HuH-7.5 (cell line): ENCODE measurements around the gene CCL3.
"Not testable (repeated sequence)": the region's sequence is repeated elsewhere in the genome, so short reads cannot be mapped to it uniquely, and the experiment has no call there.

Source experiments
- DNase-seq: peaks from one replicate; pipeline ENCODE4 v3.0.0; 2011; ENCODE audit warnings: low spot score

Gene CCL3

DNA sequence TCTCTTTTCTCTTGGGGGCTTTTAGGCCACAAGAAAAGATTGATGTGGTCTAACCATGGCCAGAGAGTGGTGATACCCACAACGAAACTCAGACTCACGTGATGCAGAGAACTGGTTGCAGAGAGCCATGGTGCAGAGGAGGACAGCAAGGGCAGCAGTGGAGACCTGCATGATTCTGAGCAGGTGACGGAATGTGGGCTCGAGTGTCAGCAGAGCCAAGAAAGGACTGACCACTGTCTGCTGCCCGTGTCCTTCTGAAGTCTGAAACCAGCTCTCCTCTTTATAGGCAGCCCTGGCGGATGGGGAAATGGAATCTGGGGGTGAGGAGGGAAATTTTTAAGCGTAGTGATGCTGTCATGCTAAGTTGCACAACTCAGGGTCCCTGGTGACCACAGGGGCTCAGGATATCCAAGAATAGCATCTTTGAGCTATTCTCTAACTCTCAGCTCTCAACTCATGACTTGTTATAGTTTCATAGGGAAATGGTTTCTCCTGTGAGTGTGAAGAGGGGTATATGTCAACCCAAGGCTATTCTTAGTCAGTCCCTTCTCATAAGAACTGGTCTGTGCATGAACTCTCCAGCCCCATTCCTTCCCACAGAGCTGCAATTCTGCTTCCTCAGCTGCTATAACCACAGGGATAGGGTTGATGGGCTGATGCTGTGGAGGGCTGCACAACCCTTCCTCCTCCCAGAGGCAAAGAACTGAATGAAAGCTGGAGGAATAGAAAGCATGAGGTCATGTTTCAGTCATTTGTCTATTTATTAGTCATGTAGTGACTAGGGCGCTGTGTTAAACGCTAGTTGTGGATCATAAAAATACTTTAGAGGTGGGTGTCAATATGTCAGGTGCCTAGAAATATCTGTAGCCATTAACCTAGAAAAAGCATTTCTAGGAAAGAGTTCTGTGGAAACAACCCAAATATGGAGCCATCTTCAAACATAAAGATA lies at the start of gene CCL3:
CCL3 (minus strand) TSS at position 256 of the 949 bp plus-strand sequence; CDS start at position 171, 85 bp downstream.
- DNase-seq, result no peak

DNA sequence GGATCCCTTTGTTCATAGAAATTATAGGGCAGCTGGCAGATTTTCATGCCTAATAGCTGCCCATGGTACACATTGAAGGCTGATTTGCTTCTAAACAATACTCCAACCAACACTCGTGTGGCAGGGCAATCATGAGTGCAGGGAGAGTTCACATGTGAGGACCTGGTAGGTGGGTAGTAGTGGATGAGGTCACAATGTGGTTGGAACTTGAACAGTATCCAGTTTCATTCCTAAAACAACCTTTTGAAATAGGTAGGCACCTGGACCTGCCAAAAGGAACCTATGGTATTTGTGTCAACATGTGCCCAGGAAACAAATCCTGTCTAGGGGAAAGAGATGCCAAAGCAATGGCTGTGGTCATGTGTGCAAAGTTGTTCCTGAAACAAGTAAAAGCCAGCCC lies 46.5 kb upstream of the CCL3 start:
- DNase-seq, result no peak

- no peak for DNase-seq
These were observed 46.1 kb upstream of the CCL3 start for GRCh38 chr17:36136036-36136435.

- DNase-seq, result no peak
These were observed 45.5 kb upstream of the CCL3 start for GRCh38 chr17:36135465-36135864.

DNA sequence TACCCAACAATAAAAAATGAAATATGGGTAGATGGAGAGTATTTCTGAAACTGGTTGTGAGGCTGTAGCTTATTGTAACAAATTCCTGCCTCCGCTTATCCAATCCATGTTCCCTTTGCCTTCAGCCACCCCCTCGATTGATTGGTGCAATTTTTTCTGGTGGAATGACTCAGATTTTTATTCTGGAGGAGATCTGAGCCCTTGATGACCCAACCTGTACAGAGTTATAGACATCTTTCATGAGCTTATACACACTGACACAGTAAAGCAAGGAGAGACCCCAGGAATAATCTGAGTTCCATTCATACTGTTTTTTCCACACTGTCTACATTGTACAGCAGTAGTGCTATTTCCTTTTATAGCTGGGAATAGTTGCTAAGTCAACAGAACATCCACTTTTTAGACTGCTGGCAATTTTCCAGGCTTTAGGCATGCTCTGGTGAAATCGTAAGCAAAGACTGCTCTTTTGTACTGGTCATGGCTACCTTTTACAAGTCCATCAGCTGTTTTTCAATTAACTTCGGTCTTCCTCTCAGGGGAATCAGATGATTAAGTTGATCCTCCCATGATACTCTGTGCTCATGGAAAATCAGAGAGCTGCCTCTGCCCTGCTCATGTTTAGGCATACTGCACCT lies 43.8 kb upstream of the CCL3 start:
- peak; percentile 16 for DNase-seq

GRCh38 chr17:36132421-36132831 lies 42.5 kb upstream of the CCL3 start:
- no peak for DNase-seq

DNA sequence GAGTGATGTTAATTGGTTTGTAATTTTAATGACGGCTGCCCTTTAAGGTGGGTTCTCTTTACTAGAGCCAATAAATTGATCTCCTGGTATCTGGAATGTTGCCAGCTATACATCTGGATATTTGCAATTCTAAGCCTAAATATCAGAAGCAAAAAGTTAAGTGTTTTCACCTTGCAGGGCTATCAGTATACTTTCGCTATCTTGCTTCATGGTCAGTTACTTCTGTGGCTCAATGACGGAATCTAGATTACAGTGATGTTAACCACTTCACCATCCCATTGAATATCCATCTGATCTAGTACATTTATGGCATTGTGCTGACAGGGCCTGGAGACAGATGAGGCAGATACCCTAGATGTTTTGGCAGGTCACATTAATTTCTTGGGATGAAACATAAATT lies 42.0 kb upstream of the CCL3 start:
- no peak for DNase-seq

DNA sequence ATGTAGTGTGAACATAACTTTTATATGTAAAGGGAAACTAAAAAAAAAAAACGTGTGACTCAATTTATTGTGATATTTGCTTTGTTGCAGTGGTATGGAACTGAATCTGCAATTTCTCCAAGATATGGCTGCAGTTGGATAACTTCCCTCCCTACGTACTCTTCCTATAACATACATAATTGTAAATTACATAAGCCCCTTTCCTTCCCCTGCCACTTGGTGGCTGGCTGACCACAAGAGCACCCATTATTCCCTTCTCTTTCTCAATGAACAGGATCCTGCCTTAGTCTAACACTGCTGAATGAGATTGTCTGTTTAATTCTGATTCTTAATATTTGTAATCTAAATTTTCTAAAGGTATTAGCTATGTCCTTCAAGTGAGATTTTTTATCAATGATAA lies 41.5 kb upstream of the CCL3 start:
- no peak for DNase-seq

- no peak for DNase-seq
These were observed 40.4 kb upstream of the CCL3 start for GRCh38 chr17:36130346-36130745.

GRCh38 chr17:36129616-36130015 lies 39.7 kb upstream of the CCL3 start:
- no peak for DNase-seq

DNA sequence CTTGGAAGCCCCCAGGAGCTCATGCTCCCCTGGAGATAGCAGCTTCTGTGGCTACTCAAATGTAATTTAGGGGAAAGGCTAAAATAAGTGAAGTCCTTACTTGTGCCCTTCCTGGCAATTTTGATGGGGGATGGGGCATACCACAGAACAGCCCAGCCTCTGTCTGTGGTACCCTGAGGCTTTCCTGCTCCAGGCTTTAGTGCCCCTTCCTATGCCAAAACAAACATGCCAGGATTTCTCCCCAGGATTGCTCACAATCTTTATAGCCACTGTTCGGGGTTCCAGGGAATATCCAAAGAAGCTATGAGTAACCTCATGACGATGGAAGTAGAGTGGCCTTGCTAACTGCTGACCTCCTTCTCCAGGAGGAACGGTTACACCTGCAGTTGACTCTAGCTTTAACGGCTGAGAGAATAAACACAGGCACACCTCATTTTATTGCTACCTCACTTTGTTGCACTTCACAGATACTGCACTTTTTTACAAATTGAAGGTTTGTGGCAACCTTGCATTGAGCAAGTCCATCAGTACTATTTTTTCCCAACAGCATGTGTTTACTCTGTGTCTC lies 38.6 kb upstream of the CCL3 start:
- no peak for DNase-seq

DNA sequence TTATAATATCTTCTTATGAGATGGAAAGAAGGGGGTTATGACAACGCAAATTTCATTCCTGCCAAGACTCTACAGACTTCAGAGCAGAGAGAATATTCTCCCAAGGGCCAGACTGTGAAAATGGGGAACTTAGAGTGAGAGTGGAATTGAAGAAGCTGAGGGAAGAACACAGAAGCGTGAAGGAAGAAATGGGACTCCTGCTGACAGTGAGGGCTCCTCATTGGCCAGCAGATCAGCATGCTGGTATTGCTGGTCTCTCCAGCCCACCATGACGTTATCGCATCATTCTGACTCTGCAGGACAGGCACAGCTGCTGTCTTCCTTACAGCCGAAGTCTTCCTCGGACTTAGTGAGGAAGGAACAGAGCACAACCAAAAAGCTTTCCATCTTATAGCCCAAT lies 38.0 kb upstream of the CCL3 start:
- no peak for DNase-seq

DNA sequence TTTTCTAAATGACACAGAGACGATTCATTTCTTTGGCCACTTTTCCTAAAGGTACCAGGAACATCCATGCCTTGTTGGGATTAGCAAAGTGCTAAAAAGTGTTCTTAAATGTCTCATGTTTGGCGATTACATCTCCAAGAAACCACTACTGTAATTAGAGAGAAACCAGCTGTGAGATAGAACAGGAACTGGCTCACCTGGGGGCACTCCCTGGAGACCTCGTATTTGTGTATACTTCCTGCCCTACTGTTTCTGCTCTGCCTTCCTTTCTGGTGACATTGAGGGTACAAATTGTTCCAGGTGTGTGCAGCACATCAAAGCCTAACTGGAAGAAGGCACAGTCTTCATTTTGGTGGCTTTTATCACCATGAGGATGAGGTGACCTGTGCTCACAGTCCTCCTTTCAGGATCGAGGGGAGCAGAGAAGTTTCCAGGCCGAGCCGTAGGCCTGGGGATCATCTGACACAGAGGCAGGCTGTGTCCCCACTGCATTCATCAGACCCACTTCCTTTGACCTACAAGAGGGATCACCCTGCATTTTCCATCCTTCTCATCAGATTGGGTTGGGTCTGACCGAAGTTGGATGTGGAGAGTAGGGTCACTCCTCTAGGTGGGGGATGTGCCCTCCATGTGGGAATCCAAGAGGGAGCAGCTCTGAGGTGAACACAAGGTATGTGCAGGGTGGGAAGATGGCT lies 37.4 kb upstream of the CCL3 start:
- no peak for DNase-seq

DNA sequence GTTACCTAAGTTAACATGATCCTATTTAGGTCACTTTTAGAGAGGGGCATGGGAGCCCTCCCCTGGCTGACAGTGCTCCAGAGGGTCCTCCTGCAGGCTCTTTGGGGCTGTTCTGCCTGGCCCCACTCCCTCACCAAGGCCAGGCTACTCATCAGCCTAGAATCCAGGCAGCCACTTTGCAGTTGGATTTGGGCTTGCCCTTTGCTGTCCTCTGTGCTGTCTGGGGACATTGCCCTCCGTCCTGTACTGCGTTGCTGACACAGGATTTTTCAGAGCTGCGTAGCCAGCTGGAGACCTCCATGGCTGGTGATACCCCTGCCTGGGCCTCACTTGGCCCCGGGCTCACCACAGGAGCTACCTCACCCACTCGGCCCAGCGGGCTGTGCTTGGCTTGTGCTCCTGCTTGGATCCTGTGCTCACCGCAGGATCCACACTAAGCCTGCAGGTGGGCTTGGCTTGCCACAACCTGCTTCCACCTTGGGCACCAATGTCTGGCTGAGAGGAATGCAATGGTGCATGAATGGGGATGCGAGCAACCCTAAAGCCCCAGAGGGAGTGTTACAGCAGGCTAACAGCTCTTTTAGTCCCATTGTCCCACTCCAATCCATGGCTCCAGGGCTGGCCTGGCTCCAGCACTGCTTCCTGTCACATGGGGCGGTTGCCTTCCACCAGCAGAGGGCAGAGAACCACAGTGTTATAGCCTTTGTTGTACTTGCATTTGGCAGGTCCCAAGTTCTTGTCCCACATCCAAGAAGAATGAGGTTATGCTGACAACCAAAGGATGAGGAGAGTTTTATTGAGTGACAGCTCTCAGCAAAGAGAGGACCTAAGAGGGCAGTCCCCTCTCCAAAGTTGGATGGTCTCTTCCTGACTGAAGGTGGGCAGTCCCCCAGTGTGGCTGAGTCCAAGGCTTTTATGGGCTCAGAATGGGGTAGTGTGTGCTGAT lies 35.2 kb upstream of the CCL3 start:
- DNase-seq, result no peak

DNA sequence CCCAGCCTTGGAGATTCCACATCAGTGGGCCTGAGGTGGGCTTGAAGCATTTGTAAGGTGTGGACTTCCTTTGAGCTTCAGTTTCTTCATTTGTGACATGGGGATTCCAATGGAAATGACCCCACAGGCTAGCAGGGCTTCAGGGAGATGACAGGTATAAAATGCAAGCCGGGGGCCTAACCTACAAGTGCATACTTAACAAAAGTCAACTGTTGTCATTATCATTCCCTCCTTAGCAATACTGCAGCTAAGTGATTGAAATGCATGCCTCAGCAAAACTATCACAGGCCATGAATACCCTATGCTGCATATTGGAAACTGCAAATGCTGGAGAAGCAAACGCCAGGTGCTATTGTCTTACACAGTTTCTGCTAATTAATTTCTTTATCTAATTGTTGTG lies 33.5 kb upstream of the CCL3 start:
- no peak for DNase-seq

DNA sequence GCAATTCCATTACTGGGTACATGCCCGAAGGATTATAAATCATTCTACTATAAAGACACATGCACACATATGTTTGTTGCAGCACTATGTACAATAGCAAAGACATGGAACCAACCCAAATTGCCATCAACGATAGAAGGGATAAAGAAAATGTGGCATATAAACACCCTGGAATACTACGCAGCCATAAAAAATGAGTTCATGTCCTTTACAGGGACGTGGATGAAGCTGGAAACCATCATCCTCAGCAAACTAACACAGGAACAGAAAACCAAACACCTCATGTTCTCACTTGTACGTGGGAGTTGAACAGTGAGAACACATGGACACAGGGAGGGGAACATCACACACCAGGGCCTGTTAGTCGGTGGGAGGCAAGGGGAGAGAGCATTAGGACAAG lies 31.2 kb upstream of the CCL3 start:
- DNase-seq, result not testable (repeated sequence)

DNA sequence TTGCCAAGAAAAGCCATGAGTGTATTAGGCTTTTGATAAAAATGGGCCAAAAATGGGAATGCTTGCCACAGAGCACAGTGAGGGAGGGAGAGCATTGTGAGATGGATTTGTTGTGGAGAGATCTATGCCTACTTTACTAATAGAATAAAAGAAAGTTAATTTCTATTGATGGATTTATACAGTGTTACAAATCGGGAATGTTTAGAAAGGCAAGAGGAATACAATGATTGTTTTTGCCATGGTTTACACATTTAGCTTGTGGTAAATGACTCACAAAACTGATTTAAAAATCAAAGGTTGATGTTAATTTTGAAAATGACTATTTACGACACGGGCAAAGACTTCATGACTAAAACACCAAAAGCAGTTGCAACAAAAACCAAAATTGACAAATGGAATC lies 30.3 kb upstream of the CCL3 start:
- DNase-seq, result no peak

DNA sequence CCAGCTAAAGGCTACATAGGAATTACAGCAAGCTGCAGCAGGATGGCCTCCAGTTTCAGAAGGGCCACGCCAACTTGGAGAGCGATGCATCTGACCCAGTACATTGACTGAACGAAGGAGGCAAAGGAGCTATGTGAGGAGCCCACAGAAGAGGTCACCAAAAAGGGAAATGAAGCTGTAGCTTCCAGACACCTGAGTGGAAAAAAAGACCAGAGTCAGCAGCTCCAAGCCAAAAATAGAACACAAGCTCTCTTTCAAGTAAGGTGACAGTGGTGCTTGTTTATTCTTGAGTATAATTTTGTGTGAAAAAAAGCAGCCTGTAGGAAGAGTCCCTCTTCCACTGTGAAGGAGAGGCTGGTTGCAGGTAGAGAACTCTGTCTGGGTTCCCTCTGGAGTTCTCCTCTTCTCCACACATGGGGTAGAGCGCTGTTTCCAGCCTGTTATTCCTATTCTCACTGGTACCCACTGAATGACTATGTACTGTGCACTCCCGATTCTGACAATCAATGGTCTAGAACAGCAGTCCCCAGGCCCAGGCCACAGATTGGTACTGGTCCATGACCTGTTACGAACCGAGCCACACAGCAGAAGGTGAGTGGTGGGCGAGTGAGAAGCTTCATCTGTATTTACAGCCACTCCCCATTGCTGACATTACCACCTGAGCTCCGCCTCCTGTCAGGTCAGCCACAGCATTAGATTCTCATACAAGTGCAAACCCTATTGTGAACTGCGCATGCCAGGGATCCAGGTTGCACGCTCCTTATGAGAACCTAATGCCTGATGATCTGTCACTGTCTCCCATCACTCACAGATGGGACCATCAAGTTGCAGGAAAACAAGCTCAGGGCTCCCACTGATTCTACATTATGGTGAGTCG lies 28.8 kb upstream of the CCL3 start:
- DNase-seq, result no peak

DNA sequence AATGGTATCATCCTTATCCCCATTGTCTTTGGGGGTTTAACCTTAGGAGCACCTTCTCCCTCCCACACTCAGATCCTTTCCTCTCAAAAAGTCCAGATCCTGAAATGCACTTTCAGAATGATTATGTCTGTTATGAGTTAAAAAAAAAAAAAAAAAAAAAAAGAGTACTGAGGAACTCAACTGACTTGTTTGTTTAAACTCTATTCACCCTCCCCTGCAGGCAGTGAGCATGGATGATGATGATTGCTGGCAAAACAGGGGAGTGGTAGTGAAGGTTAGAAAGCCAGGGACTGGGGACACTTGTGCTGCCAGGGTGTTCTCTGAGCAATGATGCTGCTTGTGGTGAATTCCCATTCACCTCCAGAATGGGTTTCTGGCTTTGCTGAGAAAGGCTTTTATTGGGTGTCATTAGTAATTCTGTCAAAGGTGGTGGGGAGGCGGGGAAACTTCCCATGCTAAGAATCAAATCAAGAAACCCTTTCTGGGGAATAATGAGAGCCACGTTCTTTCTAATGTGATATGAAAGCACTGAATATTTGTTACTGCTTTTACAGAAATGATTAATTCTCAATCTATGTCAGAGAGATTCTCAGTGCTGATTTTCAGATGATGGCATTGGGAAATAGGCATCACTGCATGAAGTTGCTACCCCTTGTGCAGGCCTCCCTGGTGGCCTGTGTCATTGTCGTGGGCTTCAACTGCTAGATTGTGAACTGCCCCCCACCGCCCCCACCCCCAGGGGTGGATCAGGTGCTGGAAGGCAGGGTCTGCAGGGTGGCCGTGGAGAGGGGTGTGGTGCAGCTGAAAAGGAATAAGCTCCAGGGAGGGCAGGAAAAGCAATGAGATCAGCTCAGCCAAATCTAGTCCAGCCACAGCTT lies 27.8 kb upstream of the CCL3 start:
- DNase-seq, result no peak

GRCh38 chr17:36115649-36115977 lies 25.7 kb upstream of the CCL3 start:
- not testable (repeated sequence) for DNase-seq
